ENCODE results near the gene VAV3.

VAV3 gene

GRCh38 chr1:107949467-107950253 lies 15.3 kb downstream of the VAV3 start:
- no peak for TF ChIP-seq CTCF (IDR thresholded peaks at IDR 0.05; ENCODE audit: low read length, missing control alignments)
- no peak overlapping the region for H3K4me3 ChIP-seq (replicated peaks; ENCODE audit: low read depth, low read length)
- DNase-seq (ENCODE audit: low read depth) = no peak

- TF ChIP-seq CTCF (IDR thresholded peaks at IDR 0.05; ENCODE audit: low read length, missing control alignments) = no peak
- DNase-seq (ENCODE audit: low read depth) = no peak
- no peak overlapping the region for H3K4me3 ChIP-seq (replicated peaks; ENCODE audit: low read depth, low read length)
Observed at GRCh38 chr1:107946794-107947193, 18.2 kb downstream of the VAV3 start.

GRCh38 chr1:107943694-107944093 lies 21.3 kb downstream of the VAV3 start:
- no peak overlapping the region for H3K4me3 ChIP-seq (replicated peaks; ENCODE audit: low read depth, low read length)
- TF ChIP-seq CTCF (IDR thresholded peaks at IDR 0.05; ENCODE audit: low read length, missing control alignments) = no peak
- no peak for DNase-seq (ENCODE audit: low read depth)

- DNase-seq (ENCODE audit: low read depth) = no peak
- no peak overlapping the region for H3K4me3 ChIP-seq (replicated peaks; ENCODE audit: low read depth, low read length)
- no peak for TF ChIP-seq CTCF (IDR thresholded peaks at IDR 0.05; ENCODE audit: low read length, missing control alignments)
Observed at GRCh38 chr1:107942814-107943213, 22.2 kb downstream of the VAV3 start.

- no peak overlapping the region for H3K4me3 ChIP-seq (replicated peaks; ENCODE audit: low read depth, low read length)
- no peak for TF ChIP-seq CTCF (IDR thresholded peaks at IDR 0.05; ENCODE audit: low read length, missing control alignments)
- no peak for DNase-seq (ENCODE audit: low read depth)
Observed at GRCh38 chr1:107941531-107941930, 23.4 kb downstream of the VAV3 start.

- no peak for TF ChIP-seq CTCF (IDR thresholded peaks at IDR 0.05; ENCODE audit: low read length, missing control alignments)
- DNase-seq (ENCODE audit: low read depth) = peak; percentile 46
Observed at GRCh38 chr1:107941123-107941522, 23.9 kb downstream of the VAV3 start.

GRCh38 chr1:107940701-107941100 lies 24.3 kb downstream of the VAV3 start:
- no peak for DNase-seq (ENCODE audit: low read depth)
- TF ChIP-seq CTCF (IDR thresholded peaks at IDR 0.05; ENCODE audit: low read length, missing control alignments) = no peak
- H3K4me3 ChIP-seq (replicated peaks; ENCODE audit: low read depth, low read length) = no peak overlapping the region

More at GRCh38 chr1:107941123-107941522, 23.9 kb downstream of the VAV3 start:
- no peak overlapping the region for H3K4me3 ChIP-seq (replicated peaks; ENCODE audit: low read depth, low read length)
